ENCODE data around the gene INAFM2. TPM values are rescaled to one million over a fixed set of nuclear protein-coding genes. Genes with fewer than 3 reads are reported as not detected.
A peak's percentile ranks its signal among the peaks of the same experiment; 100 is the strongest.

Gene INAFM2
- total and polyA plus RNA-seq, 9 donors: 7.4 to 50.6 (median 30.6) TPM

GRCh38 chr15:40310001-40310959 lies 13.2 kb upstream of the INAFM2 start:
- Histone ChIP-seq H3K27ac (no peak overlapping the region), H3K27me3 (no peaks in the 10 kb centered on the region), H3K36me3 (no peaks in the 10 kb centered on the region), H3K4me3 (no peak overlapping the region), H3K9me3 (no peaks in the 10 kb centered on the region), H3K4me1 (ENCODE audit: insufficient read depth) (no peaks in the 10 kb centered on the region)
- 14 to 29% (median 18%) methylated on average over 4 of the region's 4 CpGs for WGBS, 3 donors
- no peak for DNase-seq
- no peak for TF ChIP-seq EP300 (IDR thresholded peaks at IDR 0.05)
- TF ChIP-seq CTCF (IDR thresholded peaks at IDR 0.05): peak in 1 of 3 donors; percentile 13
- intact Hi-C loops (cut with DNase I): no loop called here

- H3K9me3 ChIP-seq: no peaks in the 10 kb centered on the region
- intact Hi-C loops (cut with DNase I): no loop called here
- H3K27me3 ChIP-seq: no peaks in the 10 kb centered on the region
- H3K4me1 ChIP-seq (ENCODE audit: insufficient read depth): no peaks in the 10 kb centered on the region
- no peak overlapping the region for H3K27ac ChIP-seq
- H3K4me3 ChIP-seq: no peak overlapping the region
- DNase-seq: no peak
- TF ChIP-seq EP300 (IDR thresholded peaks at IDR 0.05) (no peak), POLR2A (IDR thresholded peaks at IDR 0.05) (no peak), CTCF (IDR thresholded peaks at IDR 0.05) (no peak)
- no peaks in the 10 kb centered on the region for H3K36me3 ChIP-seq
- 45 to 58% (median 51%) methylated on average over 3 of the region's 3 CpGs for WGBS, 3 donors
These were observed 12.5 kb upstream of the INAFM2 start for GRCh38 chr15:40310993-40311392.

- Histone ChIP-seq H3K36me3 (no peaks in the 10 kb centered on the region), H3K9me3 (no peaks in the 10 kb centered on the region), H3K27ac (no peak overlapping the region), H3K4me3 (no peak overlapping the region), H3K27me3 (no peaks in the 10 kb centered on the region), H3K4me1 (ENCODE audit: insufficient read depth) (no peaks in the 10 kb centered on the region)
- WGBS, 3 donors: 78 to 88% (median 86%) methylated on average over 10 of the region's 10 CpGs
- TF ChIP-seq EP300 (IDR thresholded peaks at IDR 0.05) (no peak), POLR2A (IDR thresholded peaks at IDR 0.05) (no peak), CTCF (IDR thresholded peaks at IDR 0.05) (no peak)
- intact Hi-C loops (cut with DNase I): no loop called here
- peak in 1 of 5 donors; percentile 9 for DNase-seq
These were observed 10.9 kb upstream of the INAFM2 start for GRCh38 chr15:40312370-40313158.

DNA sequence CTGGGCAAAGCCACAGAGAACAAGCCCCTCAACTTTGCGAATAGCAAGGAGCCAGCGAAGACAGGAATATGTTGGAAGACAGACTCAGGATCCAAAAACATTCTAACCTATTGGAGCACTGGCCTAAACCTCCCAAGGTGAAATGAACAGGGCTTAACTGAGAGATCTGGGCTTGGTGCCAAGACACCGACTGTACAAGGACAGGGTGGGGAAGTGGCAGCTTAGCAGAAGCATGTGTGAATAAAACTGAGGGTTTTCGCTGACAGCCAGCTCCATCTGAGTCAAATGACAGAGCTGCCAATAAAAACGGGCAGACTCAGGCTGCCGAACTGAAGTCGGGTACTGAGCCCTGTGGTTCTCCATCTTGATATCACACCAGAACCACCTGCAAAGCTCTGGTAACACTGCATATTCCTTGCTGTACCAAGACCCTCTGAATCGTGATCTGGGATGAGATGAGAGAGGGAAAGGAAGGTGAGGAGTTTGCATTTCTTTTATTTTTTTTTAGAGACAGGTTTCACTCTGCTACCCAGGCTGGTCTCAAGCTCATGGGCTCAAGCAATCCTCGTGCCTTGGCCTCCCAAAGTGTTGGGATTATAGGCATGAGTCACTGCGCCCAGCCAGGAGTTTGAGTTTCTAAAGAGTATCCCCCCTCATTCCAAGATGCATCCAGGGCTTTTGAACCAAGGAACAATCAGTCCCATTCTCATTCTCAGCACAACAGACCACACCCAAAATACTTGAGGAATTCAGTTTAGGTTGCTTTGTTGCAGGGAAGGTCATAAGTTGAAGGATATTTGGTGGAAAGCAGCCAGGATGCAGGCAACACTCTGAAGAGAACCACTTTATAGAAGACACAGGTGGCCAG lies 9.7 kb upstream of the INAFM2 start:
- no peaks in the 10 kb centered on the region for H3K4me1 ChIP-seq (ENCODE audit: insufficient read depth)
- no peak for TF ChIP-seq POLR2A (IDR thresholded peaks at IDR 0.05)
- TF ChIP-seq EP300 (IDR thresholded peaks at IDR 0.05): no peak
- no peak for TF ChIP-seq CTCF (IDR thresholded peaks at IDR 0.05)
- no peaks in the 10 kb centered on the region for H3K9me3 ChIP-seq
- H3K27me3 ChIP-seq: no peaks in the 10 kb centered on the region
- H3K4me3 ChIP-seq: no peak overlapping the region
- no peaks in the 10 kb centered on the region for H3K36me3 ChIP-seq
- no peak overlapping the region for H3K27ac ChIP-seq
- DNase-seq: peak in 1 of 5 donors; percentile 23
- WGBS, 3 donors: 43 to 52% (median 48%) methylated on average over 10 of the region's 10 CpGs
- intact Hi-C loops (cut with DNase I): no loop called here

Data from ovary (tissue), 9 donors.